Activated gamma-delta T cell (primary cell): ENCODE results near the gene GPAT2.
"Not testable (repeated sequence)": the region's sequence is repeated elsewhere in the genome, so short reads cannot be mapped to it uniquely, and the experiment has no call there.

Experiments
- DNase-seq: peaks from one replicate; lab custom pipeline; 2025; lab: John Stamatoyannopoulos, UW

Gene GPAT2

DNA sequence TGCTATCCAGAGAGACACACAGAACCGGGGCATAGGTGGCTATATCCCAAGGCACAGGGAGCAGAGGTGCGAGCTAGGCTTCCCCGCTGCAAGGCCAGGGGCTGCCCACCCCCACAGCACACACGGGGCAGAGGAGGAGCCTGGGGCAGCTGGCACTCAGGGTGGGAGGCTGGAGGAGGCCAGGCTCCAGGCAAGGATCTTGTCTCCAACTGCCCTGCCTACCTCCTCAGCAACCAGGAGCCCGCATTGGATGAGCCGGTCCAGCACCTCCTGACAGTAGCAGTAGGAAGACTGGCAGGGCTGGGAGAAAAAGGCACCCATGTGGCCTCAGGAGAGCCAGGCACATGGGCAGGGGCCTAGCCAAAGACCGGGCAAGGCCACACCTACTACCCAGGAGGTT lies 11.0 kb downstream of the GPAT2 start:
- DNase-seq = not testable (repeated sequence)

GRCh38 chr2:96022701-96023447 lies 11.8 kb downstream of the GPAT2 start:
- not testable (repeated sequence) for DNase-seq

DNA sequence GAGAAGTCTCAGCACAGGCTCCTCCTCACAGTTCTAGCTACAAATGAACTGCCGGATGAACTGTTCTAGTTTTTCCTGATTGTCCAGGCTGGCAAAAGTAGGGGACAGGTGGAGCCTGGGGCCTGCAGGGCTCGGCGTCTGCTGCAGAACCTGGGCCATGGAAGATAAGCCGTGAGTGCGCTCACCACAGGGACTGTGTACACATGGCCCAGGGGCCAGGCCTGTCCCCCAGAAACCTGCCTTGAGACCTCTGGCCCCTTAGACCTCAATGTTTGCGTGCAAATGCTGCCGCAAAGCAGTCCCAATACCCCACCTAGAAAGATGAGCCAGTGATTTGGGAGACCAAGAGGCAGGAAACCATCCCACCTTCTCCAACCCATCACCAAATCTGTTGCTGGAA lies 12.6 kb downstream of the GPAT2 start:
- not testable (repeated sequence) for DNase-seq

GRCh38 chr2:96021142-96021541 lies 13.6 kb downstream of the GPAT2 start:
- not testable (repeated sequence) for DNase-seq

- not testable (repeated sequence) for DNase-seq
These were observed 14.7 kb downstream of the GPAT2 start for GRCh38 chr2:96019909-96020590.

GRCh38 chr2:96016321-96016720 lies 18.4 kb downstream of the GPAT2 start:
- not testable (repeated sequence) for DNase-seq

DNA sequence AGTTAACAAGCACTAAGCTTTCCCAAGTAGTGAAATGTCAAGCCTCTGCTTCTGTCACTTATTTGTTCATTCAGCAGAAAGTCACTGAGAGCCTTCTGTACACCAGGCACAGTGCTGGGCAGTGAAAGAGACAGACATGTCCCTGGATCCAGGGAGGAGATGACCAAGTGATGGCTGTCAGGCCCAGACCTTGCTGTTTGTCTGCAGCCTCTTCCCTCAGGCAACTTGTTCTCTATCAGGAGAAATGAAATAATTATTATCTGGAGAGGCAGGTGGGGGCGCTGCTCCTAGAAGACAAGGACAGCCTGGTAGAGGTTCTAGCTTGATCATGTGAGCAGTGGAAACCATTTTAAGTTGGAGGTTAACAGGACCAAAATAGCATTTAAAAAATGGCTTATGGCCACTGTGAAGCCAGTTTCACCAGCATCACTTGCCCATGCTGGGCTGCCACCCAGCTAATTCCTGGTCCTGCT lies 21.9 kb downstream of the GPAT2 start:
- not testable (repeated sequence) for DNase-seq

DNA sequence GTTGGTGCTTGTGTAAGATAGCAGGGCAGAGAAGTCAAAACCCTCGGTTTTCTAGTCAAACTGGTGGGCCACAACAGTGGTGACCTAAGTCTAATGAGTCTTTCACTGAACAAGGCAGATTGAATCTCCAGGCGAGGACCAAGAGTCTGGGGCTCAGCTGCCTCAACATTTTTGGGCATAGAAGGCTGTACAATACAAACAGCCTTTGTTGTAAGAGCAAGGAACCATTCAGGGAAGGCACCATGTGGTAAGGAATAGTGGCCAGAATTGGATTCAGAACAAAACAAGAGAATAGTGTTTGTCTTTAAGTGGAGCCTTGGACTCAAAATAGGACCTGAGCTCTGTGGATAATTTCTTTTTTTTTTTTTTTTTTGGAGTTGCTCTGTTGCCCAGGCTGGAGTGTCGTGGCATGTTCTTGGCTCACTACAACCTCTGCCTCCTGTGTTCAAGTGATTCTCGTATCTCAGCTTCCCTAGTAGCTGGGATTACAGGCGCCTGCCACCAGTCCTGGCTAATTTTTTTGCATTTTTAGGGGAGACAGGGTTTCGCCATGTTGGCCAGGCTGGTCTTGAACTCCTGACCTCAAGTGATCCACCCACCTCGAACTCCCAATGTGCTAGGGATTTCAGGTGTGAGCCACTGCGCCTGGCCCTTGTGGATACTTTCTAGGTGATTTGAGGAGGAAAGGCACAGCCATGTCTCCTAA lies 22.5 kb downstream of the GPAT2 start:
- DNase-seq = not testable (repeated sequence)

DNA sequence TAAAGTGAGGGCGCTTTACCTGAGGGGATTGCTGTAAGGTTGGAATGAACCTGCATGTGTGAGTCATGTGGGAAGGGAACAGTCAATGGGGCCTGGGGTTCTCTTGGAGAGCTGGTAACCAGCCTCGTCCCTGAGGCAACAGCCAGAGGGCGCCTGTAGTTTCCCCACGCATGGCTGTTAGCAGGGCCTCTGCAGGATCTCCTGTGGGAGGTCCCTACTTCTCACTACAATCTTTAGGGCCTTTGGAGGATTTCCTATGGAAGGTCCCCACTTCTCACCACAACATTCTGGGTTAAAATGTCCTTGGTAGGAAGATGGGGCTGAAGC lies 23.6 kb downstream of the GPAT2 start:
- not testable (repeated sequence) for DNase-seq

- DNase-seq = not testable (repeated sequence)
These were observed 24.2 kb downstream of the GPAT2 start for GRCh38 chr2:96010320-96011128.

DNA sequence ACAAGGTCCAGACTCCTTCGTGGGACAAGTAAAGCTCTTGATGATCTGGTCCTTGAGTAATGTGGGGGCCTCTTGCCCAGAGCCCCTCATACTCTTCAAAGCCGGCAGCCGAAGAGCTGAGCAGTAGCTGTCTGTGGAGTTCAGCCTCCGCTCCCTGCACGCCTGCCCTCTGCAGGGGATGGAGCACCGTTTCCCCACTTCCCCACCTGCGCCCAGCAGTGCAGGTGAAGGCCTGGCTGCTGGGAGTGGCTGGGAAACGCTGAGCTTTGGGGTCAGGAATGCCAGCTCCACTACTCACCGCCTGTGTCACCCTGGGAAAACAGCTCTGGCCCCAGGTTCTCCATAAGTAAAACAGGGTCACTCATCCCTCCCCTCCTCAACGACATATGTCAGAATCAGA lies 24.9 kb downstream of the GPAT2 start:
- not testable (repeated sequence) for DNase-seq

DNA sequence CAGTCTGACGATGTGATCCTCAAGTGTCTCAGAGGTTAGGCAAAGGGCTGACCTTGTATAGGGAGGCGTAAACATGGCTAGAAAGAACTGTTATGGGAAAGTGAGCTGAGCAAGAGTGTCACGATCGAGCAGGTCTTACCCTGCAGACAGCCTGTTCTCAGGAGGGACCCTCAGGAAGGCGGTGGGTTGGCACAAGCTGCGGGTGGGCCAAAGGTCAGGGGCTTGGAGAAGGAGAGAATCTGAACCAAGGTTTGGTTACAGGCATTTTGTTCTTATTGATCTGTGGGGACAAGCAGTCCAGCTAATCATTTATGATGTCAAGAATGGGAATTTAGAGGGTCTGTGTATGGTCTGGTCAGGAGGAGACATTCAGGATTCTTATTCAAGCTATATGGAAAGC lies 26.7 kb downstream of the GPAT2 start:
- DNase-seq = not testable (repeated sequence)

DNA sequence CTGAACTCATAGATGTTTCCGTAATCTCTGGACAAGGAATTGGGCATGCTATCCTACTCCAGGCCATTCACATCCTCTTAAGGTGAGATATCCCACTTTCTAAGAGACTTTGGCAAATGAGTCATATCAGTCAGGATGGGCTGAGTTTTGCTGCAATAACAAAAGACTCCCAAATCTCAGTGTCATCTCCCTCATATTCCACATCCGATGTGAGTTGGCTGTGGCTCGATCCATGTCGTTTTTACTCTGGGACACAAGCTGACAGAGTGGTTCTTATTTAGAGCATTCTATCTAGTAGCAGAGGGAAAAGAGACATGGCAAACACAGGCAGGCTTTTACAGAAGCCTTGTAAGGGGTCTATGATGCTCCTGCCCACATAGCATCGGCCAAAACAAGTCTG lies 28.5 kb downstream of the GPAT2 start:
- DNase-seq = not testable (repeated sequence)

DNA sequence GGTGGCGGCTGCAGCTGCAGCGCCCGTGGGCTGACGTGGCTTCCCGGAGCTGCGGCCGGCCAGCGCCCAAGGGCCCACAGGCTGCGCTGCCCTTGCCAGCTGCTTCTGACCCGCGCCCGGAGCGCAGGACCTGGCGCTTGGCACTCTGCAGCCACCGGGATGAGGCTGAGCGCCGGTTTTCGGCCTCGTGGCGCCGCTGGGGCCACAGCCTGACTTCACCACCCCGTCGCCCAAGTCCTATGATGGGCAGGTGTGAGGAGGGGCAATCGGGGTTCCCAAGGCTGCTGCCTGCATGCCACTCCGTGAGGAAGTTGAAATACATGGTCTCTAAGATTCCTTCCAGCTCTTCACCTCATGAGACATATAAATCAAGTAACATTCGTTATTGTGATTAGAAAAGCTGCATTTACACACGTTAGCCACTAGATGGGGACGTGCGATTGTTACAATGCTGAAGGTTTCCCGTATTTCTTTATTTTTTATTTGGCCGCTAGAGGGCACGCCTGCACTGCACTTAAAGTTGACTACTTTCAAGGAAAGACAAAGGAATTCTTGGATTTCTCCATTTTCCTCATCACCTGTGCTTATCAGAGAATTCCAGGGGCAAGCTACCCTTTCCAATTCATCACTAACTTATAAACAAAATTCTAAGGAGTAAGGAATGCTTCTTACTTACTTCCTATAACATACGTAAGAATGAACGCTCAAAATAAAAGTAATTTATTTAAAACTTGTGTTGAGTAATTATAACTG lies 42.0 kb downstream of the GPAT2 start:
- not testable (repeated sequence) for DNase-seq

DNA sequence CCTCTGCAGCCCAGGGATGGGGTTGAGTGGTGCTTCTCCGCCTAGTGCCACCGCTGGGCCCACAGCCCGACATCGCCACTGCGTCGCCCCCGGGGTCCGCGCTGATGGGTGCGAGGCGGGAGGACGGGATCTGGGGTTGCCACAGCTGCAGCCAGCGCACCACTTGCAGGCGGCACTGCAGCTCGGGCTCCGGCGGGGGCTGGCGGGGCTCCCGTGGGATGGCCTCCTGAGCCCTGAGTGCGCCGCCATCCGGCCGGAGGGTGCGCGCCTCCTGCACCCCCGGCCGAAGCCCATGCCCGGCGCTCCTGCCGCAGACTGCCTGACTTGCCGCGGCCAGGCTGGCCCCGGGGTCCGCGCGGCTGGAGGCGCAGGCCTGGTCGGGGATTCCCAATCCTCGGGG lies 42.6 kb downstream of the GPAT2 start:
- not testable (repeated sequence) for DNase-seq

- not testable (repeated sequence) for DNase-seq
These were observed 43.2 kb downstream of the GPAT2 start, which contains the start of gene ANKRD36C for GRCh38 chr2:95991351-95992094. ANKRD36C (minus strand) TSS chr2:95991824; CDS start chr2:95991708, 116 bp downstream.

DNA sequence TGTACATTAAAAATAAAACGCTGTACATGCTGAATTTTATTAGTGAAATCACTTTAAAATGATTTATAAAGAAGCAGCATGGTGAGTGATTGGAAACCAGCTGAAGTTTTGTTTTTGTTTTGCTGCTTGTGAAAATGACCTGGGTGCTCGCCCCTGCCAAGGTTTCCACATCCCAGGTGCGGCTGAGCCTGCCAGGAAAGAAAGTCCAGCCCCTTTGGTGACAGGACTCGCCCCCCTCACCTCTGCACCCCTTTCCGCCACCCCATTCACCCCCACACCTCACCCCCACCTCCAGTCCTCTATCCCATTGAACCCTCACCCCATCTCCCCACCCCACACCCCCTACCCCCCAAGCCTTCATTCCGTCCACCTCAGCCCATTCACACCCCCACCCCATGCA lies 43.8 kb downstream of the GPAT2 start:
- DNase-seq = not testable (repeated sequence)
